ENCODE data around the gene AK2.

AK2 gene

DNA sequence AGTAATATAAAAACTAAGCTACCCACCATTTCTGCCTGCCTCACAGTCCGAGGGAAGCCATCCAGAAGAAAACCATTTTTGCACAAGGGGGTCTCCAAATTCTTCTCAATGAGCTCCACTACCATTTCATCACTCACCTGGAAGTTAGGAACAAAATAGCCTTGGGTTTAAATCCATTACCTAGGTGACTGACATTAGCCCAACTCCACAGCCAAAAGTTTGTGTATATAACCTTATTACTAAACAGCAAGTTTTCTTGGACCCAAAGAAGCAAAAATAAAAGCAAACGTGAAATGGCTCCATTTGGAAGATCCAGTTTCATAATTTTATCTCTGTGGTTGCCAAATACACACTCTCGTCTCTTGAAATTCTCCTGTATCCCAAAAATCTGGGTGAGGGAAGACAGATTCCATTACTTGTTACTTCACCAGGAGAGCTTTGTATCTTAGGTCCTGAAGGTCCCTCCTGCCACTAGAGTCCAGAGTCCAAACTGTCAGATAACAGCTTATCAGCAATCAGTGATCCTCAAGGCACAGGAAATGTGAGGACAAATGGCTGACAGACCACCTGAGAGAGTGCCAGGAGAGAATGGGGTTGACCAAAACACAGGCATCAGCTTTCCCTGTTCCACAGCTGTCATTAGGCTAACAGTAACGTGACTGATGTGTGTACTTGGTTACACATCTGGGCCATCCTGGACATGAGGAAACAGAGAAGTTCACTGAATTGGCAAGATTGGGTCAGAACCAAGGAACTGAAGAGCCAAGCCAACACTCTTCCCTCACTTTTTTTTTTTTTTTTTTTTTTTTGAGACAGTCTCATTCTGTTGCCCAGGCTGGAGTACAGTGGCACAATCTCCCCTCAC, 14.9 kb downstream of the AK2 start:
- Mint-ChIP-seq H3K9me3 (no peaks in the 10 kb centered on the region), H3K4me3 (no peak overlapping the region), H3K27me3 (no peaks in the 10 kb centered on the region), H3K36me3 (ENCODE audit: low read depth) (peaks cover 93% of the 10 kb centered on the region), H3K4me1 (ENCODE audit: low read depth) (peaks cover 66% of the 10 kb centered on the region), H3K27ac (peak overlapping the region; percentile 65)
- DNase-seq = no peak

DNA sequence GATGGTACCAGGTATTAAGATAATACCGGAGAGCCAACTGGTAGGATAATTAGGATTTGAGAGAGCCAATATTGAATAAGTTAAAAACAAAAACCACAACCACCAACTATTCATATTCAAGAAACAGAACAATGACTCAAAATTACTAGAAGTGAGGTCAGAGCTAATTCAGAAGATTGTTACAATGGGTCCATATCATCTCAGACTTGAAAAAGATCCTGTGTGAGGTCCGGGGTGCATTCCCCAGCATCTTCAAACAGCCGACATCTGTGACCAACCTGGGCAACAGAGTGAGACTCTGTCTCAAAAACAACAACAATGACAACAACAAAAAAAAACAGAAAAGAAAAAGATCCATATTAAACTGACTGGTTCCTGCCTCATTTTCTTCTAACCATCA, 18.6 kb downstream of the AK2 start:
- peaks cover 35% of the 10 kb centered on the region for H3K4me1 Mint-ChIP-seq (ENCODE audit: low read depth)
- no peaks in the 10 kb centered on the region for H3K9me3 Mint-ChIP-seq
- peak overlapping the region; percentile 95 for H3K27ac Mint-ChIP-seq
- no peak for DNase-seq
- H3K36me3 Mint-ChIP-seq (ENCODE audit: low read depth) = peaks cover 91% of the 10 kb centered on the region
- H3K4me3 Mint-ChIP-seq = peak overlapping the region; percentile 31
- H3K27me3 Mint-ChIP-seq = no peaks in the 10 kb centered on the region

GRCh38 chr1:33017175-33017574, 19.5 kb downstream of the AK2 start:
- no peaks in the 10 kb centered on the region for H3K9me3 Mint-ChIP-seq
- H3K36me3 Mint-ChIP-seq (ENCODE audit: low read depth) = peaks cover 91% of the 10 kb centered on the region
- no peaks in the 10 kb centered on the region for H3K27me3 Mint-ChIP-seq
- peak overlapping the region; percentile 67 for H3K27ac Mint-ChIP-seq
- no peak for DNase-seq
- H3K4me3 Mint-ChIP-seq = no peak overlapping the region
- peaks cover 31% of the 10 kb centered on the region for H3K4me1 Mint-ChIP-seq (ENCODE audit: low read depth)

DNA sequence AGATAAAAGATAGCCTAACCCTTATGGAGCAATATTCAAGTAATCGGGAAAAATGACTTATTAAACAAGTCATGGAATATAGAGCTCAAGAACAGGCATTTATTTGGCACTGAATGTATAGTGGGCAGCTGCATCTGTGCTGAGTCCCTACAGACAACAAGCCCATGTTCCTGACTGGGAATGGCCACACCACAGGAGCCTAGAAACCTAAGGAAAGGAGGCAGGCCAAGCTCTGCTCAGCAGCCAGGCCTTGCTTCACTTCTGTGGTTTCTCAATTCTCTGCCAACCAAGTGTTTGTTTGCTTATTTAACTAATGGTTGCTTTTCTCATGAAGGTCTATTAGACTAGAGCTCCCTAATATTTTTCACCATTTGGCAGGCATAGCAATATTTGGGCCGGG, 21.5 kb downstream of the AK2 start:
- Mint-ChIP-seq H3K4me3 (no peak overlapping the region), H3K36me3 (ENCODE audit: low read depth) (peaks cover 91% of the 10 kb centered on the region), H3K27me3 (no peaks in the 10 kb centered on the region), H3K9me3 (no peaks in the 10 kb centered on the region), H3K4me1 (ENCODE audit: low read depth) (peaks cover 25% of the 10 kb centered on the region), H3K27ac (peak overlapping the region; percentile 71)
- no peak for DNase-seq

GRCh38 chr1:33014464-33015163, 22.1 kb downstream of the AK2 start:
- no peak overlapping the region for H3K4me3 Mint-ChIP-seq
- peaks cover 23% of the 10 kb centered on the region for H3K4me1 Mint-ChIP-seq (ENCODE audit: low read depth)
- DNase-seq = no peak
- H3K27ac Mint-ChIP-seq = peak overlapping the region; percentile 71
- H3K27me3 Mint-ChIP-seq = no peaks in the 10 kb centered on the region
- H3K9me3 Mint-ChIP-seq = no peaks in the 10 kb centered on the region
- peaks cover 91% of the 10 kb centered on the region for H3K36me3 Mint-ChIP-seq (ENCODE audit: low read depth)

DNA sequence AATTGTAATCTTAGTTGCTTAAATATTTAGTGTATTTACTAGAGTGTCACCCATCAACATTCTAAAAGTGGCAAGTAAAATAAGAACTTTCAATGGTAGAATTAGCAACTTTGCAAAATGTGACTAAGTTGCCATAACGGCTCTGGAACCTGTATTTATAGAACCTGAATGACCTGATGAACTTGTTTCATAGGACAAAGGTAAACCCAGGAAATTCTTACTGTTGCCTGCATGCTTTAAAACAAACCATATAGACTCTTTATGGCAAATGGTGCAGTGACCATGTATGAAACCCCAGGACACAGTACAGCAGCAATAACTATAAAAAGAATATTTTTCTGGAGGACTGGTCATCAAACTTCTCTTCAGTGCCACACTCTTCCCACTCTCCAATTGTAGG, 22.9 kb downstream of the AK2 start:
- no peaks in the 10 kb centered on the region for H3K27me3 Mint-ChIP-seq
- peaks cover 91% of the 10 kb centered on the region for H3K36me3 Mint-ChIP-seq (ENCODE audit: low read depth)
- H3K4me1 Mint-ChIP-seq (ENCODE audit: low read depth) = peaks cover 15% of the 10 kb centered on the region
- H3K4me3 Mint-ChIP-seq = no peak overlapping the region
- no peaks in the 10 kb centered on the region for H3K9me3 Mint-ChIP-seq
- H3K27ac Mint-ChIP-seq = no peak overlapping the region
- no peak for DNase-seq

GRCh38 chr1:33012165-33012564, 24.5 kb downstream of the AK2 start:
- H3K36me3 Mint-ChIP-seq (ENCODE audit: low read depth) = peaks cover 91% of the 10 kb centered on the region

GRCh38 chr1:33010932-33011731, 25.6 kb downstream of the AK2 start:
- no peaks in the 10 kb centered on the region for H3K27me3 Mint-ChIP-seq
- DNase-seq = no peak
- H3K36me3 Mint-ChIP-seq (ENCODE audit: low read depth) = peaks cover 94% of the 10 kb centered on the region
- H3K4me3 Mint-ChIP-seq = no peak overlapping the region
- peak overlapping the region; percentile 55 for H3K27ac Mint-ChIP-seq
- H3K9me3 Mint-ChIP-seq = no peaks in the 10 kb centered on the region
- peaks cover 4% of the 10 kb centered on the region for H3K4me1 Mint-ChIP-seq (ENCODE audit: low read depth)

More at GRCh38 chr1:33012165-33012564, 24.5 kb downstream of the AK2 start:
- no peak overlapping the region for H3K4me3 Mint-ChIP-seq
- DNase-seq = no peak
- H3K27ac Mint-ChIP-seq = peak overlapping the region; percentile 55
- H3K4me1 Mint-ChIP-seq (ENCODE audit: low read depth) = peaks cover under 1% of the 10 kb centered on the region
- no peaks in the 10 kb centered on the region for H3K27me3 Mint-ChIP-seq
- no peaks in the 10 kb centered on the region for H3K9me3 Mint-ChIP-seq

GRCh38 chr1:33009561-33009960, 27.1 kb downstream of the AK2 start:
- Mint-ChIP-seq H3K27me3 (no peaks in the 10 kb centered on the region), H3K4me1 (ENCODE audit: low read depth) (peaks cover 19% of the 10 kb centered on the region), H3K27ac (peak overlapping the region; percentile 18), H3K4me3 (no peak overlapping the region), H3K36me3 (ENCODE audit: low read depth) (peaks cover 98% of the 10 kb centered on the region), H3K9me3 (no peaks in the 10 kb centered on the region)
- DNase-seq = no peak

GRCh38 chr1:33008051-33008914, 28.4 kb downstream of the AK2 start:
- H3K27ac Mint-ChIP-seq = peak overlapping the region; percentile 10
- H3K4me1 Mint-ChIP-seq (ENCODE audit: low read depth) = peaks cover 21% of the 10 kb centered on the region
- H3K4me3 Mint-ChIP-seq = no peak overlapping the region
- H3K27me3 Mint-ChIP-seq = no peaks in the 10 kb centered on the region
- H3K9me3 Mint-ChIP-seq = no peaks in the 10 kb centered on the region
- DNase-seq = no peak
- H3K36me3 Mint-ChIP-seq (ENCODE audit: low read depth) = peaks cover 93% of the 10 kb centered on the region

- H3K4me3 Mint-ChIP-seq = no peak overlapping the region
- H3K9me3 Mint-ChIP-seq = no peaks in the 10 kb centered on the region
- H3K36me3 Mint-ChIP-seq (ENCODE audit: low read depth) = peaks cover 91% of the 10 kb centered on the region
- H3K4me1 Mint-ChIP-seq (ENCODE audit: low read depth) = peaks cover 27% of the 10 kb centered on the region
- no peaks in the 10 kb centered on the region for H3K27me3 Mint-ChIP-seq
- no peak overlapping the region for H3K27ac Mint-ChIP-seq
- DNase-seq = no peak
These were observed 29.3 kb downstream of the AK2 start for GRCh38 chr1:33007190-33008050.

- H3K4me1 Mint-ChIP-seq (ENCODE audit: low read depth) = peaks cover 30% of the 10 kb centered on the region
- H3K4me3 Mint-ChIP-seq = no peak overlapping the region
- H3K9me3 Mint-ChIP-seq = no peaks in the 10 kb centered on the region
- no peaks in the 10 kb centered on the region for H3K27me3 Mint-ChIP-seq
- H3K27ac Mint-ChIP-seq = peak overlapping the region; percentile 74
- DNase-seq = no peak
- peaks cover 84% of the 10 kb centered on the region for H3K36me3 Mint-ChIP-seq (ENCODE audit: low read depth)
These were observed 30.8 kb downstream of the AK2 start for GRCh38 chr1:33005838-33006421.
